ENCODE data around the gene NRXN3.

NRXN3 gene

DNA sequence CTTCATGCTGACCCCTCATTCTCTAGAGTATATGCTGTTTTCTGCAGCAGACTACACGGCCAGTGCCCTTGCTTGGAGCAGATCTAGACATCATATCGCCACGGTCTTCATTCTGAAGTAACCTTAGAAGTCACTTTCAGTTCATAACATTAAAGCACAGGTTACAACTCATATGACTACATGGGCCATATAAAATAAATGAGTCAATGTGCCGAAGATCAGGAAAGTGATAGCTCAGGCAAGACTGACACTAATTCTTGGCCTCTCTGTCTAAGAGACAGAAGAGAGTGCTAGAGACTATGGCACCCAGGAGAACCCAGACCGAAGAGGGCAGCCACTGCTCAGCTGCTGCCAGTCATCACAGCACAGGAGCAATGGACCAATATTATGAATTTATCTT lies 1431.4 kb downstream of the NRXN3 start:
- Histone ChIP-seq H3K27me3 (ENCODE audit: control insufficient read depth, insufficient read depth, low read length) (no peaks in the 10 kb centered on the region), H3K27ac (ENCODE audit: low read depth, low read length) (no peak overlapping the region), H3K9me3 (ENCODE audit: control insufficient read depth, insufficient read depth, low read length) (peaks cover 1% of the 10 kb centered on the region; the same call in 1 of the 2 replicates), H3K36me3 (ENCODE audit: control insufficient read depth, insufficient read depth, low read length) (no peaks in the 10 kb centered on the region), H3K9ac (ENCODE audit: low read depth, low read length) (no peak overlapping the region), H3K4me1 (ENCODE audit: control insufficient read depth, insufficient read depth, low read length) (0 out of 2 replicates have a peak, but pooled peaks cover 3% of the 10 kb centered on the region), H3K4me3 (ENCODE audit: low read depth, low read length) (no peak overlapping the region)

DNA sequence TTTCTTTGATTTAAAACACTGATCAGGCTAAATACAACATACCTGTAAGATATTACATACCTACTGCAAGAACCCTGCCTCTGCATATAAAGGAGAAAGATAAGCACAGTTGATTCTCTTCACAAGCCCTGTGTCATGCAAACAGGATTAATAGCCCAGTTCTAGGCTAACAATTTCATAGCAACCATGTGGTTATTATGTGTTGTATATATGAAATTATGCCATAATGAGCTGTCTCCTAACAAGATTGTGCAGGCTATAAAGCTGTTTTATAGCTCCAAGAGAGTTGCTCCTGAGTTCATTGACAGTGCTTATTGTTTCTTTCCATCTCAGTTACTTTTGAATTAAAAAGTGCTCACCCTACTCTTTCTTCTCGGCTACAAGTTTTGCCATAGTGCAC lies 1431.9 kb downstream of the NRXN3 start:
- no peaks in the 10 kb centered on the region for H3K9me3 ChIP-seq (ENCODE audit: control insufficient read depth, insufficient read depth, low read length)
- no peak overlapping the region for H3K4me3 ChIP-seq (ENCODE audit: low read depth, low read length)
- no peaks in the 10 kb centered on the region for H3K36me3 ChIP-seq (ENCODE audit: control insufficient read depth, insufficient read depth, low read length)
- H3K9ac ChIP-seq (ENCODE audit: low read depth, low read length): no peak overlapping the region
- H3K4me1 ChIP-seq (ENCODE audit: control insufficient read depth, insufficient read depth, low read length): 0 out of 2 replicates have a peak, but pooled peaks cover 3% of the 10 kb centered on the region
- H3K27ac ChIP-seq (ENCODE audit: low read depth, low read length): no peak overlapping the region
- H3K27me3 ChIP-seq (ENCODE audit: control insufficient read depth, insufficient read depth, low read length): no peaks in the 10 kb centered on the region

- Histone ChIP-seq H3K36me3 (ENCODE audit: control insufficient read depth, insufficient read depth, low read length) (no peaks in the 10 kb centered on the region), H3K27ac (ENCODE audit: low read depth, low read length) (no peak overlapping the region), H3K4me3 (ENCODE audit: low read depth, low read length) (no peak overlapping the region), H3K27me3 (ENCODE audit: control insufficient read depth, insufficient read depth, low read length) (no peaks in the 10 kb centered on the region), H3K4me1 (ENCODE audit: control insufficient read depth, insufficient read depth, low read length) (0 out of 2 replicates have a peak, but pooled peaks cover 3% of the 10 kb centered on the region), H3K9ac (ENCODE audit: low read depth, low read length) (no peak overlapping the region), H3K9me3 (ENCODE audit: control insufficient read depth, insufficient read depth, low read length) (no peaks in the 10 kb centered on the region)
Observed at GRCh38 chr14:79602742-79603141, 1432.6 kb downstream of the NRXN3 start.

GRCh38 chr14:79605849-79606248 lies 1435.7 kb downstream of the NRXN3 start:
- Histone ChIP-seq H3K27ac (ENCODE audit: low read depth, low read length) (no peak overlapping the region), H3K9me3 (ENCODE audit: control insufficient read depth, insufficient read depth, low read length) (no peaks in the 10 kb centered on the region), H3K27me3 (ENCODE audit: control insufficient read depth, insufficient read depth, low read length) (no peaks in the 10 kb centered on the region), H3K36me3 (ENCODE audit: control insufficient read depth, insufficient read depth, low read length) (no peaks in the 10 kb centered on the region), H3K4me3 (ENCODE audit: low read depth, low read length) (no peak overlapping the region), H3K9ac (ENCODE audit: low read depth, low read length) (no peak overlapping the region), H3K4me1 (ENCODE audit: control insufficient read depth, insufficient read depth, low read length) (0 out of 2 replicates have a peak, but pooled peaks cover 3% of the 10 kb centered on the region)

GRCh38 chr14:79608446-79608845 lies 1438.3 kb downstream of the NRXN3 start:
- Histone ChIP-seq H3K4me1 (ENCODE audit: control insufficient read depth, insufficient read depth, low read length) (no peaks in the 10 kb centered on the region), H3K27ac (ENCODE audit: low read depth, low read length) (no peak overlapping the region), H3K27me3 (ENCODE audit: control insufficient read depth, insufficient read depth, low read length) (no peaks in the 10 kb centered on the region), H3K9me3 (ENCODE audit: control insufficient read depth, insufficient read depth, low read length) (no peaks in the 10 kb centered on the region), H3K9ac (ENCODE audit: low read depth, low read length) (no peak overlapping the region), H3K4me3 (ENCODE audit: low read depth, low read length) (no peak overlapping the region), H3K36me3 (ENCODE audit: control insufficient read depth, insufficient read depth, low read length) (no peaks in the 10 kb centered on the region)

DNA sequence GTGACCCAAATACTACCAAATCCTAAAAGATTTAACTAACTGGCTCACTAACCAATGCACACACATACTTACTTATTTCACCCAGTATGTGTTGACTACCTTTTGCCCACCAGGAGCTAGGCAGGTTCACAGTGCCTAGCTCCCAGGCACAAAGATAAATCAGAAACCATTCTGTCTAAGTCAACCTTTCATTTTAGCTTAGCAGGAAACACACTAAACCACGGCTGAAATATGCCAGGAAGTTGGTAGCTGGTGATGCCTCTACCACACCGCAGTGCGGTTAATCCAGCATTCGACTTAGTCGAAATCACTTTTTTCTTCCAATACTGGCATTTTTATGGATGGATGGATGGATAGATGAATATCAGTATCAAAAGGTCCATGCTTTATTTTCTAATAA lies 1443.5 kb downstream of the NRXN3 start:
- Histone ChIP-seq H3K9me3 (ENCODE audit: control insufficient read depth, insufficient read depth, low read length) (no peaks in the 10 kb centered on the region), H3K36me3 (ENCODE audit: control insufficient read depth, insufficient read depth, low read length) (no peaks in the 10 kb centered on the region), H3K4me1 (ENCODE audit: control insufficient read depth, insufficient read depth, low read length) (no peaks in the 10 kb centered on the region)

DNA sequence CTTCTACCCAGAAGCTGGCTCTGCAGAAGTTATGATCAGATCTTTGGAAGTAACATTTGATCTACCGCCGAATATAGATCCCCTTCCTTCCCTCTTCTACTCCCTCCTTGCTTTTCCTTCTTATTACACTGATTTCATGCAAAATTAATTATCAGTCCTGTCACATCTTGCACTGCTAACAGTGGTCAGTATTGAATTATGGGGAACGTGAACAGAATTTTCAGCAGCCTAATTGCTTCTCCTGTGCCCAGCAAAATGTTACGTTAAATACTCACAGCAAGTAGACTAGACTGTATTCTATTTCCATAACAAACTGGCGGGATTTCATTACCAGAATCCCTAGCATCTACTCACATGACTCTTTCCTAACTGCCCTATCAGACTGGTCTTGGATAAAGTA lies 1444.3 kb downstream of the NRXN3 start:
- Histone ChIP-seq H3K4me3 (ENCODE audit: low read depth, low read length) (no peak overlapping the region), H3K9me3 (ENCODE audit: control insufficient read depth, insufficient read depth, low read length) (no peaks in the 10 kb centered on the region), H3K9ac (ENCODE audit: low read depth, low read length) (no peak overlapping the region), H3K36me3 (ENCODE audit: control insufficient read depth, insufficient read depth, low read length) (no peaks in the 10 kb centered on the region), H3K27ac (ENCODE audit: low read depth, low read length) (no peak overlapping the region), H3K4me1 (ENCODE audit: control insufficient read depth, insufficient read depth, low read length) (no peaks in the 10 kb centered on the region), H3K27me3 (ENCODE audit: control insufficient read depth, insufficient read depth, low read length) (no peaks in the 10 kb centered on the region)

More for the DNA sequence above, 1443.5 kb downstream of the NRXN3 start:
- H3K4me3 ChIP-seq (ENCODE audit: low read depth, low read length): no peak overlapping the region
- H3K27me3 ChIP-seq (ENCODE audit: control insufficient read depth, insufficient read depth, low read length): no peaks in the 10 kb centered on the region
- no peak overlapping the region for H3K27ac ChIP-seq (ENCODE audit: low read depth, low read length)
- H3K9ac ChIP-seq (ENCODE audit: low read depth, low read length): no peak overlapping the region

DNA sequence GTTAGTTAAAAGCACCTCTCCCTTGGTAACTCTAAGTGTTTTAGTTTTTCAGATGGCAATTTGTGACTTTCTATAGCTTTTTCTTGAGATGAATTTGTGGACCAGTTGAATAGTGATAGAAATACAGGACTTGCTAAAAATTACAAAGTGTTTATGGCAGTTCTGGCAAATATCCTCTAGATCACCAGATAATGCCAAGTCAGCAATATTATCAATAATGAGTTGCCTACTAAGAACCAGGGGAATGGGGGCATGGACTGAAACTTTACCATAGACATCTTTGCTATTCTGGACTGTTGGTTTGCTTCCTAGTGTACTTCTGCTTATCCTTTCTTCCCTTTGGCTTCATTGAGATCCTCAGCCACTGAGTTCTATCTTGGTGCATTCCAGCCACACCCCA lies 1456.9 kb downstream of the NRXN3 start:
- no peaks in the 10 kb centered on the region for H3K9me3 ChIP-seq (ENCODE audit: control insufficient read depth, insufficient read depth, low read length)
- H3K36me3 ChIP-seq (ENCODE audit: control insufficient read depth, insufficient read depth, low read length): no peaks in the 10 kb centered on the region
- H3K4me1 ChIP-seq (ENCODE audit: control insufficient read depth, insufficient read depth, low read length): no peaks in the 10 kb centered on the region
- no peak overlapping the region for H3K9ac ChIP-seq (ENCODE audit: low read depth, low read length)
- no peak overlapping the region for H3K27ac ChIP-seq (ENCODE audit: low read depth, low read length)
- H3K27me3 ChIP-seq (ENCODE audit: control insufficient read depth, insufficient read depth, low read length): no peaks in the 10 kb centered on the region
- no peak overlapping the region for H3K4me3 ChIP-seq (ENCODE audit: low read depth, low read length)

GRCh38 chr14:79629411-79630287 lies 1459.5 kb downstream of the NRXN3 start:
- Histone ChIP-seq H3K27ac (ENCODE audit: low read depth, low read length) (no peak overlapping the region), H3K9ac (ENCODE audit: low read depth, low read length) (no peak overlapping the region), H3K36me3 (ENCODE audit: control insufficient read depth, insufficient read depth, low read length) (no peaks in the 10 kb centered on the region), H3K9me3 (ENCODE audit: control insufficient read depth, insufficient read depth, low read length) (no peaks in the 10 kb centered on the region), H3K27me3 (ENCODE audit: control insufficient read depth, insufficient read depth, low read length) (no peaks in the 10 kb centered on the region), H3K4me3 (ENCODE audit: low read depth, low read length) (no peak overlapping the region), H3K4me1 (ENCODE audit: control insufficient read depth, insufficient read depth, low read length) (no peaks in the 10 kb centered on the region)

- H3K36me3 ChIP-seq (ENCODE audit: control insufficient read depth, insufficient read depth, low read length): no peaks in the 10 kb centered on the region
- H3K9me3 ChIP-seq (ENCODE audit: control insufficient read depth, insufficient read depth, low read length): no peaks in the 10 kb centered on the region
- no peaks in the 10 kb centered on the region for H3K27me3 ChIP-seq (ENCODE audit: control insufficient read depth, insufficient read depth, low read length)
- H3K4me3 ChIP-seq (ENCODE audit: low read depth, low read length): no peak overlapping the region
- no peaks in the 10 kb centered on the region for H3K4me1 ChIP-seq (ENCODE audit: control insufficient read depth, insufficient read depth, low read length)
- no peak overlapping the region for H3K9ac ChIP-seq (ENCODE audit: low read depth, low read length)
- no peak overlapping the region for H3K27ac ChIP-seq (ENCODE audit: low read depth, low read length)
Observed at GRCh38 chr14:79630288-79630960, 1460.3 kb downstream of the NRXN3 start.

- Histone ChIP-seq H3K9me3 (ENCODE audit: control insufficient read depth, insufficient read depth, low read length) (no peaks in the 10 kb centered on the region), H3K27ac (ENCODE audit: low read depth, low read length) (no peak overlapping the region), H3K9ac (ENCODE audit: low read depth, low read length) (no peak overlapping the region), H3K4me3 (ENCODE audit: low read depth, low read length) (no peak overlapping the region), H3K27me3 (ENCODE audit: control insufficient read depth, insufficient read depth, low read length) (no peaks in the 10 kb centered on the region), H3K36me3 (ENCODE audit: control insufficient read depth, insufficient read depth, low read length) (no peaks in the 10 kb centered on the region), H3K4me1 (ENCODE audit: control insufficient read depth, insufficient read depth, low read length) (no peaks in the 10 kb centered on the region)
Observed at GRCh38 chr14:79631276-79631675, 1461.1 kb downstream of the NRXN3 start.

Data from HUES48 (cell line).